Ascending aorta (tissue), 2 donors: ENCODE data around the gene PPA1. TPM values are rescaled to one million over a fixed set of nuclear protein-coding genes. Genes with fewer than 3 reads are reported as not detected.
"Not testable (repeated sequence)": the region's sequence is repeated elsewhere in the genome, so short reads cannot be mapped to it uniquely, and the experiment has no call there.

ENCODE experiments used
- DNase-seq, 2 donors: peaks; one replicate each; pipeline ENCODE4 v3.0.0-alpha.2; 2019; ENCODE audit warnings: low spot score in 2 of 2
- H3K27ac ChIP-seq, 2 donors: fragments of 200-600 bp; sonication (generic); one replicate each; pipeline ENCODE4 v1.5.1; 2016 to 2017; ENCODE audit warnings: mild to moderate bottlenecking in 1 of 2
- H3K27me3 ChIP-seq: fragments of 200-600 bp; sonication (generic); one replicate; pipeline ENCODE4 v1.5.1; 2017
- H3K36me3 ChIP-seq, 2 donors: fragments of 200-600 bp; sonication (generic); one replicate each; pipeline ENCODE4 v1.5.1; 2016
- H3K4me1 ChIP-seq, 2 donors: fragments of 200-600 bp; sonication (generic); one replicate each; pipeline ENCODE4 v1.5.1; 2016 to 2017; ENCODE audit warnings: mild to moderate bottlenecking in 1 of 2
- H3K4me3 ChIP-seq, 2 donors: fragments of 200-600 bp; sonication (generic); one replicate each; pipeline ENCODE4 v1.5.1; 2016 to 2017; ENCODE audit warnings: mild to moderate bottlenecking in 1 of 2
- H3K9me3 ChIP-seq, 2 donors: fragments of 200-600 bp; sonication (generic); one replicate each; pipeline ENCODE4 v1.5.1; 2016
- intact Hi-C: fragments of 100-400 bp; cut with DNase I; formaldehyde crosslinking; loops from one replicate; pipeline ENCODE4 v1.15.1; 2023
- total RNA-seq: library from RNA; depleted of rRNA; stranded (reverse); fragments of >200 nt; gene quantifications from one replicate; pipeline ENCODE4 v1.1.0, GENCODE V29; 2016
- TF ChIP-seq, protein P1 (sequence below), 3 experiments: fragments of 200-600 bp in 2 of 3; fragments of 450-650 bp in 1 of 3; sonication (generic) in 2 of 3; IDR thresholded peaks; one replicate each; pipeline ENCODE4 v1.5.1; 2016 to 2019; ENCODE audit warnings: antibody characterized with exemption in 3 of 3, mild to moderate bottlenecking in 1 of 3, moderate library complexity in 1 of 3

The PPA1 gene
- total RNA-seq, 1 donor from 2014 or later = 66.4 TPM

DNA sequence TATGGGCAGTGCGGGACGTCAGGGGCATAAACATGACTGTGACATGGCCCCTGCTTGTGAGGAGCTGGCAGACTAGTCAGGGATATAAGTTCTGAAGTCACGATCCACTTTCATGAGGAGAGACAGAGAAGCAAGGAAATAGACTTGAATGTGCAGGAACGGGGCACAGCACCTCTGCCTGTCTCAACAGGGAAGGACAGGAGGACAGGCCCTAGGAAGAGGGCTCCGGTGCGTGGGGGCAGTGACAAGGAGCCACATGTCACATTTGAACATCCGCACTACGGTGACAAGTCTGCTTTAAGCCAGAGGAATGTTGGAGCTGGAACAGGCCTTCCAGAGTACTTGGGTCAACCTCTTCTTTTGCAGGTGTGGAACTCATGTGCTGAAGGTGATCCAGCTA is 43.1 kb downstream of the PPA1 start:
- no peak for DNase-seq
- H3K27me3 ChIP-seq = no peaks in the 10 kb centered on the region
- no peak overlapping the region for H3K4me3 ChIP-seq
- intact Hi-C loops = no loop called here
- no peaks in the 10 kb centered on the region for H3K36me3 ChIP-seq
- H3K4me1 ChIP-seq = no peaks in the 10 kb centered on the region
- no peak overlapping the region for H3K27ac ChIP-seq
- TF ChIP-seq, protein P1, sequence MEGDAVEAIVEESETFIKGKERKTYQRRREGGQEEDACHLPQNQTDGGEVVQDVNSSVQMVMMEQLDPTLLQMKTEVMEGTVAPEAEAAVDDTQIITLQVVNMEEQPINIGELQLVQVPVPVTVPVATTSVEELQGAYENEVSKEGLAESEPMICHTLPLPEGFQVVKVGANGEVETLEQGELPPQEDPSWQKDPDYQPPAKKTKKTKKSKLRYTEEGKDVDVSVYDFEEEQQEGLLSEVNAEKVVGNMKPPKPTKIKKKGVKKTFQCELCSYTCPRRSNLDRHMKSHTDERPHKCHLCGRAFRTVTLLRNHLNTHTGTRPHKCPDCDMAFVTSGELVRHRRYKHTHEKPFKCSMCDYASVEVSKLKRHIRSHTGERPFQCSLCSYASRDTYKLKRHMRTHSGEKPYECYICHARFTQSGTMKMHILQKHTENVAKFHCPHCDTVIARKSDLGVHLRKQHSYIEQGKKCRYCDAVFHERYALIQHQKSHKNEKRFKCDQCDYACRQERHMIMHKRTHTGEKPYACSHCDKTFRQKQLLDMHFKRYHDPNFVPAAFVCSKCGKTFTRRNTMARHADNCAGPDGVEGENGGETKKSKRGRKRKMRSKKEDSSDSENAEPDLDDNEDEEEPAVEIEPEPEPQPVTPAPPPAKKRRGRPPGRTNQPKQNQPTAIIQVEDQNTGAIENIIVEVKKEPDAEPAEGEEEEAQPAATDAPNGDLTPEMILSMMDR (IDR thresholded peaks at IDR 0.05) = no peak
- no peaks in the 10 kb centered on the region for H3K9me3 ChIP-seq

GRCh38 chr10:70188768-70189167 is 44.5 kb downstream of the PPA1 start:
- DNase-seq = no peak
- intact Hi-C loops = no loop called here
- Histone ChIP-seq H3K27ac (no peak overlapping the region), H3K36me3 (no peaks in the 10 kb centered on the region), H3K9me3 (no peaks in the 10 kb centered on the region), H3K4me3 (no peak overlapping the region), H3K4me1 (no peaks in the 10 kb centered on the region), H3K27me3 (no peaks in the 10 kb centered on the region)
- TF ChIP-seq, protein P1 (IDR thresholded peaks at IDR 0.05) = no peak

- Histone ChIP-seq H3K36me3 (no peaks in the 10 kb centered on the region), H3K4me3 (no peak overlapping the region), H3K4me1 (no peaks in the 10 kb centered on the region), H3K9me3 (no peaks in the 10 kb centered on the region), H3K27me3 (no peaks in the 10 kb centered on the region), H3K27ac (no peak overlapping the region)
- TF ChIP-seq, protein P1 (IDR thresholded peaks at IDR 0.05) = no peak
- no peak for DNase-seq
- intact Hi-C loops = no loop called here
Measured at GRCh38 chr10:70186571-70186970, 46.7 kb downstream of the PPA1 start.

- Histone ChIP-seq H3K36me3 (no peaks in the 10 kb centered on the region), H3K4me3 (no peak overlapping the region), H3K4me1 (no peaks in the 10 kb centered on the region), H3K27ac (no peak overlapping the region), H3K27me3 (no peaks in the 10 kb centered on the region), H3K9me3 (no peaks in the 10 kb centered on the region)
- intact Hi-C loops = no loop called here
- no peak for DNase-seq
- TF ChIP-seq, protein P1 (IDR thresholded peaks at IDR 0.05) = no peak
Measured at GRCh38 chr10:70186090-70186489, 47.1 kb downstream of the PPA1 start.

DNA sequence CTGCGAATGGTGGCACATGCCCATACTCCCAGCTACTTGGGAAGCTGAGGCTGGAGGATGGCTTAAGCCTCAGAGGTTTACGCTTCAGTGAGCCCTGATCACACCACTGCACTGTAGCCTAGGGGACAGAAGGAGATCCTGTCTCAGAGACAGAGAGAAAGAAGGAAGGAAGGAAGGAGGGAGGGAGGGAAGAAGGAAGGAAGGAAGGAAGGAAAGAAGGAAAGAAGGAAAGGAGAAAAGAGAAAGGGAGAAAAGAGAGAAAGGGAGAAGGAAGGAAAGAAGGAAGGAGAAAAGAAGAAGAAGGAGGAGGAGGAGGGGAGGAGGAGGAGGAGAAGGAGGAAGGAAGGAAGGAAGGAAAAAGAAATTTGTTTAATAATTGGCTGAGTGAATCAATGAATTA is 49.9 kb downstream of the PPA1 start:
- Histone ChIP-seq H3K4me1 (no peaks in the 10 kb centered on the region), H3K27ac (no peak overlapping the region), H3K4me3 (no peak overlapping the region), H3K36me3 (no peaks in the 10 kb centered on the region), H3K9me3 (no peaks in the 10 kb centered on the region), H3K27me3 (no peaks in the 10 kb centered on the region)
- no peak for DNase-seq
- intact Hi-C loops = no loop called here
- TF ChIP-seq, protein P1 (IDR thresholded peaks at IDR 0.05) = no peak

DNA sequence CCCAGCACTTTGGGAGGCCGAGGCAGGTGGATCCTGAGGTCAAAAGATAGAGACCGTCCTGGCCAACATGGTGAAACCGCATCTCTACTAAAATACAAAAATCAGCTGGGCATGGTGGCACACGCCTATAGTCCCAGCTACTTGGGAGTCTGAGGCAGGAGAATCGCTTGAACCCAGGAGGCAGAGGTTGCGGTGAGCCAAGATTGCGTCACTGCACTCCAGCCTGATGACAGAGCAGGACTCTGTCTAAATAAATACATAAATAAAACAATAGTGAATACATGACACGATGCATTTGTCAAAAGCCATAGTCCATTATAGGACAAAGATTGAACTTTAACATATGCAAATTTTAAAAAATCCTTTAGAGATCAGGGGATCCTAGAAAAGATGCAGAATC is 54.0 kb downstream of the PPA1 start:
- H3K27me3 ChIP-seq, H3K27ac ChIP-seq, H3K4me1 ChIP-seq, DNase-seq, intact Hi-C loops, H3K9me3 ChIP-seq, H3K4me3 ChIP-seq, H3K36me3 ChIP-seq: not testable (repeated sequence)
